GM18951 (cell line): Measurements from ENCODE around the gene ACYP2.
"Not testable (repeated sequence)": the region's sequence is repeated elsewhere in the genome, so short reads cannot be mapped to it uniquely, and the experiment has no call there.

ENCODE experiments used
- POLR2A ChIP-seq: IDR thresholded peaks from 4 replicates; pipeline ENCODE4 v1.6.1; 2011; ENCODE audit warnings: mild to moderate bottlenecking; ENCODE audit not compliant: insufficient read length, insufficient read depth; ENCODE audit errors: extremely low read depth
- in situ Hi-C: fragments of 300-500 bp; cut with MboI; formaldehyde crosslinking; loops from one replicate; pipeline ENCODE4 v1.12.0; 2022; ENCODE audit warnings: low sequenced_read_pairs, mixed read lengths, inconsistent platforms; ENCODE audit not compliant: unreplicated experiment

The ACYP2 gene

GRCh38 chr2:54106631-54107454 is 8.6 kb upstream of the ACYP2 start:
- in situ Hi-C loops, result loop anchor here (25.0 kb wide), 2 partner anchors 405 to 605 kb away; partner anchors contain the start of gene EML6
- no peak for TF ChIP-seq POLR2A

GRCh38 chr2:54107455-54107764 is 8.0 kb upstream of the ACYP2 start:
- in situ Hi-C loops, result loop anchor here (25.0 kb wide), 2 partner anchors 405 to 605 kb away; partner anchors contain the start of gene EML6
- no peak for TF ChIP-seq POLR2A

GRCh38 chr2:54107903-54108615 is 7.4 kb upstream of the ACYP2 start:
- no peak for TF ChIP-seq POLR2A
- in situ Hi-C loops, result loop anchor here (25.0 kb wide), 2 partner anchors 404 to 604 kb away; partner anchors contain the start of gene EML6

- in situ Hi-C loops, result loop anchor here (25.0 kb wide), 2 partner anchors 402 to 602 kb away; partner anchors contain the start of gene EML6
- no peak for TF ChIP-seq POLR2A
These were observed 5.6 kb upstream of the ACYP2 start for GRCh38 chr2:54109848-54110247.

- in situ Hi-C loops, result loop anchor here (25.0 kb wide), 2 partner anchors 398 to 598 kb away; partner anchors contain the start of gene EML6
These were observed 936 bp upstream of the ACYP2 start for GRCh38 chr2:54114479-54114878.

GRCh38 chr2:54114936-54115283 is 505 bp upstream of the ACYP2 start:
- TF ChIP-seq POLR2A, result no peak
- in situ Hi-C loops, result loop anchor here (25.0 kb wide), 2 partner anchors 397 to 597 kb away; partner anchors contain the start of gene EML6

- in situ Hi-C loops, result loop anchor here (25.0 kb wide), 2 partner anchors 396 to 596 kb away; partner anchors contain the start of gene EML6
These were observed 1.2 kb downstream of the ACYP2 start for GRCh38 chr2:54116598-54116997.

- no peak for TF ChIP-seq POLR2A
- in situ Hi-C loops, result loop anchor here (25.0 kb wide), 2 partner anchors 391 to 591 kb away; partner anchors contain the start of gene EML6
These were observed 5.5 kb downstream of the ACYP2 start for GRCh38 chr2:54120950-54121349.

- TF ChIP-seq POLR2A, result no peak
- in situ Hi-C loops, result loop anchor here (25.0 kb wide), 2 partner anchors 390 to 590 kb away; partner anchors contain the start of gene EML6
These were observed 6.9 kb downstream of the ACYP2 start for GRCh38 chr2:54122171-54122935.

GRCh38 chr2:54122939-54123338 is 7.5 kb downstream of the ACYP2 start:
- TF ChIP-seq POLR2A, result no peak
- in situ Hi-C loops, result loop anchor here (25.0 kb wide), 2 partner anchors 389 to 589 kb away; partner anchors contain the start of gene EML6

- in situ Hi-C loops, result not testable (repeated sequence)
These were observed 11.8 kb downstream of the ACYP2 start for GRCh38 chr2:54127174-54127573.

- TF ChIP-seq POLR2A, result no peak
- in situ Hi-C loops, result no loop called here
These were observed 17.6 kb downstream of the ACYP2 start for GRCh38 chr2:54133056-54133455.

- no peak for TF ChIP-seq POLR2A
- in situ Hi-C loops, result no loop called here
These were observed 23.8 kb downstream of the ACYP2 start for GRCh38 chr2:54139210-54139609.
